H1 (cell line): ENCODE results near the gene MBLAC2. TPM values are rescaled to one million over a fixed set of nuclear protein-coding genes. Genes with fewer than 3 reads are reported as not detected.

Experiments used
- CTCF ChIA-PET: fragments of 300-600 bp; sonication (Branson Sonifier 250); formaldehyde crosslinking; loops from one replicate; lab custom pipeline; 2021; ENCODE audit not compliant: partially characterized antibody; lab: Charles Lee
- POLR2A ChIA-PET: fragments of 300-600 bp; sonication (Branson Sonifier 250); formaldehyde crosslinking; loops from one replicate; lab custom pipeline; 2021; ENCODE audit warnings: inconsistent platforms; ENCODE audit not compliant: partially characterized antibody; lab: Charles Lee
- DNase-seq, 2 experiments: peaks; one replicate each; pipeline versions ENCODE4 v3.0.0 to v3.0.0-alpha.2; 2010 to 2022; ENCODE audit warnings: low spot score in 2 of 2, low read depth in 1 of 2, mixed read lengths in 1 of 2
- FAIRE-seq: peaks from 2 replicates; lab custom pipeline; 2011; peaks lifted over from hg19 to GRCh38; lab: Jason Lieb, UNC
- H2AFZ ChIP-seq: 2 replicates; pipeline ENCODE4 v1.8.1; 2012; ENCODE audit warnings: low read length, inconsistent platforms
- H2AK5ac ChIP-seq: 2 replicates; pipeline ENCODE4 v1.6.1; 2013; ENCODE audit warnings: low read depth, low read length
- H2BK120ac ChIP-seq: replicated peaks from 2 replicates; pipeline ENCODE3; 2013; ENCODE audit warnings: low read depth, low read length, inconsistent platforms
- H2BK12ac ChIP-seq: 2 replicates; pipeline ENCODE4 v1.6.1; 2013; ENCODE audit warnings: low read depth, low read length
- H2BK15ac ChIP-seq: 2 replicates; pipeline ENCODE4 v1.6.1; 2013; ENCODE audit warnings: low read length
- H2BK20ac ChIP-seq: 2 replicates; pipeline ENCODE4 v1.6.1; 2013; ENCODE audit warnings: low read length
- H2BK5ac ChIP-seq: 2 replicates; pipeline ENCODE4 v1.6.1; 2013; ENCODE audit warnings: low read depth, low read length
- H3K14ac ChIP-seq: 2 replicates; pipeline ENCODE4 v1.6.1; 2013; ENCODE audit warnings: inconsistent platforms; ENCODE audit not compliant: insufficient read length
- H3K18ac ChIP-seq: 2 replicates; pipeline ENCODE4 v1.6.1; 2013; ENCODE audit warnings: low read length; ENCODE audit errors: extremely low read depth
- H3K23ac ChIP-seq: 2 replicates; pipeline ENCODE4 v1.6.1; 2013; ENCODE audit warnings: inconsistent platforms; ENCODE audit not compliant: insufficient read length
- H3K23me2 ChIP-seq: 2 replicates; pipeline ENCODE4 v1.6.1; 2013; ENCODE audit warnings: low read depth, low read length
- H3K27ac ChIP-seq: 2 replicates; pipeline ENCODE4 v1.6.1; 2011; ENCODE audit warnings: low read depth, low read length, inconsistent platforms
- H3K27me3 ChIP-seq, 4 experiments: replicated peaks in 1 of 4; 1 replicate in 1 of 4; 2 replicates in 3 of 4; pipeline versions ENCODE4 v1.6.1 to v1.8.1; 2011 to 2013; ENCODE audit warnings: low read length in 3 of 4, mild to moderate bottlenecking in 3 of 4, inconsistent platforms in 2 of 4, mixed read lengths in 2 of 4, moderate library complexity in 1 of 4; ENCODE audit not compliant: control insufficient read depth in 3 of 4, insufficient read depth in 3 of 4; ENCODE audit errors: extremely low read depth in 1 of 4
- H3K36me3 ChIP-seq, 4 experiments: 2 replicates each; pipeline versions ENCODE4 v1.6.1 to v1.8.1; 2011 to 2013; ENCODE audit warnings: mild to moderate bottlenecking in 4 of 4, low read length in 3 of 4, moderate library complexity in 2 of 4, control low read depth in 1 of 4, inconsistent platforms in 1 of 4; ENCODE audit not compliant: insufficient read depth in 4 of 4, control insufficient read depth in 2 of 4
- H3K4ac ChIP-seq: replicated peaks from 2 replicates; pipeline ENCODE3; 2013; ENCODE audit warnings: low read length, low read depth, mixed read lengths, inconsistent platforms; ENCODE audit not compliant: insufficient read length
- H3K4me1 ChIP-seq, 4 experiments: replicated peaks in 1 of 4; 1 replicate in 1 of 4; 2 replicates in 3 of 4; pipeline versions ENCODE4 v1.6.1 to v1.8.1; 2011 to 2013; ENCODE audit warnings: low read length in 3 of 4, inconsistent platforms in 2 of 4, mixed read lengths in 1 of 4; ENCODE audit not compliant: insufficient read depth in 4 of 4, control insufficient read depth in 3 of 4
- H3K4me2 ChIP-seq, 2 experiments: 2 replicates each; pipeline versions ENCODE4 v1.6.1 to v1.8.1; 2011 to 2013; ENCODE audit warnings: low read depth in 2 of 2, low read length in 2 of 2, control low read depth in 1 of 2, inconsistent platforms in 1 of 2, mild to moderate bottlenecking in 1 of 2; ENCODE audit not compliant: insufficient read depth in 1 of 2
- H3K4me3 ChIP-seq, 4 experiments: fragments of 200-600, 300-600 bp in 1 of 4; sonication (generic), shearing (Covaris generic), sonication (Bioruptor Twin) in 1 of 4; 2 replicates each; pipeline versions ENCODE4 v1.5.1 to v1.8.1; 2011 to 2016; ENCODE audit warnings: low read length in 4 of 4, low read depth in 3 of 4, control low read depth in 2 of 4, inconsistent platforms in 2 of 4, mild to moderate bottlenecking in 2 of 4, mixed read lengths in 1 of 4, moderate library complexity in 1 of 4; ENCODE audit not compliant: insufficient read depth in 2 of 4; ENCODE audit errors: extremely low read depth in 1 of 4
- H3K56ac ChIP-seq: replicated peaks from 2 replicates; pipeline ENCODE3; 2013; ENCODE audit warnings: low read depth, mild to moderate bottlenecking, mixed read lengths, low read length, inconsistent platforms; ENCODE audit not compliant: insufficient read length
- H3K79me1 ChIP-seq: 2 replicates; pipeline ENCODE4 v1.6.1; 2013; ENCODE audit warnings: low read depth, low read length, control low read depth
- H3K79me2 ChIP-seq, 2 experiments: 2 replicates each; pipeline versions ENCODE4 v1.6.1 to v1.8.1; 2012 to 2013; ENCODE audit warnings: low read length in 2 of 2, mild to moderate bottlenecking in 2 of 2, inconsistent platforms in 1 of 2; ENCODE audit not compliant: insufficient read depth in 2 of 2, control insufficient read depth in 1 of 2
- H3K9ac ChIP-seq, 4 experiments: replicated peaks in 1 of 4; 1 replicate in 1 of 4; 2 replicates in 3 of 4; pipeline versions ENCODE4 v1.6.1 to v1.8.1; 2011 to 2013; ENCODE audit warnings: low read depth in 3 of 4, low read length in 3 of 4, control low read depth in 2 of 4, mild to moderate bottlenecking in 2 of 4, moderate library complexity in 2 of 4, inconsistent platforms in 1 of 4; ENCODE audit errors: extremely low read depth in 1 of 4
- H3K9me3 ChIP-seq, 2 experiments: 2 replicates each; pipeline versions ENCODE4 v1.6.1 to v1.8.1; 2012 to 2013; ENCODE audit warnings: mild to moderate bottlenecking in 2 of 2, moderate library complexity in 2 of 2, control low read depth in 1 of 2, inconsistent platforms in 1 of 2, low read depth in 1 of 2, low read length in 1 of 2, mixed read lengths in 1 of 2; ENCODE audit not compliant: insufficient read depth in 2 of 2
- H4K20me1 ChIP-seq, 2 experiments: replicated peaks in 1 of 2; 2 replicates each; pipeline versions ENCODE3 to v1.8.1; 2011 to 2013; ENCODE audit warnings: inconsistent platforms in 2 of 2, low read length in 2 of 2, mild to moderate bottlenecking in 1 of 2; ENCODE audit not compliant: insufficient read depth in 2 of 2, control insufficient read depth in 1 of 2
- H4K5ac ChIP-seq: 2 replicates; pipeline ENCODE4 v1.6.1; 2013; ENCODE audit warnings: low read length, low read depth, mixed read lengths, inconsistent platforms; ENCODE audit not compliant: insufficient read length
- H4K8ac ChIP-seq: 2 replicates; pipeline ENCODE4 v1.8.0; 2013; ENCODE audit warnings: mild to moderate bottlenecking, moderate library complexity, low read length, inconsistent platforms; ENCODE audit not compliant: insufficient read depth; ENCODE audit errors: extremely low read depth
- H4K91ac ChIP-seq: replicated peaks from 2 replicates; pipeline ENCODE3; 2013; ENCODE audit warnings: low read length, mixed read lengths, inconsistent platforms; ENCODE audit not compliant: insufficient read length
- CHD2 ChIP-seq: IDR thresholded peaks from 2 replicates; pipeline ENCODE4 v1.6.1; 2012; ENCODE audit warnings: low read length, improper control_type of control experiment
- PHF8 ChIP-seq: fragments of 200-600 bp; sonication (generic); conservative IDR thresholded peaks from 2 replicates; pipeline ENCODE4 v1.7.1; 2012; ENCODE audit warnings: low read depth, mild to moderate bottlenecking, inconsistent platforms, low read length, moderate library complexity
- WGBS, 2 experiments: shearing (Covaris generic) in 1 of 2; methylation state at CpG; one replicate each; pipeline versions ENCODE4 v1.1.6 to v1.1.7; 2013 to 2015; ENCODE audit warnings: low lambda C conversion rate in 2 of 2, mixed read lengths in 2 of 2, inconsistent platforms in 1 of 2, low coverage in 1 of 2, missing lambda C conversion rate in 1 of 2; ENCODE audit not compliant: insufficient replicate concordance in 2 of 2, insufficient coverage in 1 of 2, insufficient read length in 1 of 2; ENCODE audit errors: extremely low coverage in 1 of 2, missing lambda C conversion rate in 1 of 2; 5-methylcytosine and 5-hydroxymethylcytosine counted together
- polyA plus RNA-seq, 7 experiments: library from polyadenylated mRNA; depleted of rRNA in 3 of 7; stranded (reverse) in 5 of 7; unstranded in 2 of 7; fragments of >200 nt in 5 of 7; fragments of 200-250 nt in 2 of 7; gene quantifications; 1 replicate in 5 of 7; 2 replicates in 1 of 7; 4 replicates in 1 of 7; pipeline versions ENCODE4 v1.2.1 to v1.2.3, GENCODE V29; 2011 to 2013; ENCODE audit warnings: missing spikeins in 2 of 7, mixed read lengths in 2 of 7
- total RNA-seq: library from RNA; stranded (reverse); fragmentation: NEBNext Ultra II Directional; extraction: Animal tissue kit (Norgen Biotek cat#: 25700); gene quantifications from 2 replicates; pipeline ENCODE4 v1.2.1, GENCODE V29; 2021

Gene MBLAC2
- total and polyA plus RNA-seq, 2 of the 8 experiments (the other 6 are each of a cell fraction or from before 2014, with no cell fraction given): 2.8 to 6.7 TPM

- WGBS, 2 experiments: 9% methylated on average over 10 of the region's 10 CpGs; no CpG with 5 or more reads in 1 of the 2 experiments
- FAIRE-seq: peak; percentile 63
These were observed 64.3 kb downstream of the MBLAC2 start for GRCh38 chr5:90410178-90410762.

More at GRCh38 chr5:90410178-90410762, 64.3 kb downstream of the MBLAC2 start:
- H3K4me2 ChIP-seq: peak overlapping the region; percentile 72 to 86
- H2AK5ac ChIP-seq: no peak overlapping the region
- no peaks in the 10 kb centered on the region for H3K9me3 ChIP-seq
- TF ChIP-seq PHF8: peak; percentile 8; the same call in 1 of the 2 replicates
- TF ChIP-seq CHD2: no peak
- H2AFZ ChIP-seq: peak overlapping the region; percentile 81; the same call in 1 of the 2 replicates
- H3K36me3 ChIP-seq: peaks cover 0 to 16% (median 0%) of the 10 kb centered on the region in 4 experiments; a peak in 2 of 8 replicates
- H3K27ac ChIP-seq: peak overlapping the region; percentile 89
- peak overlapping the region; percentile 4 for H4K91ac ChIP-seq
- H3K23me2 ChIP-seq: peaks cover 11% of the 10 kb centered on the region
- H4K20me1 ChIP-seq: no peaks in the 10 kb centered on the region
- H3K4ac ChIP-seq: peak overlapping the region; percentile 0
- H2BK12ac ChIP-seq: no peak overlapping the region; the same call in 1 of the 2 replicates
- no peak overlapping the region; the same call in 1 of the 2 replicates for H2BK15ac ChIP-seq
- POLR2A ChIA-PET: interaction anchor here (0.6 to 2.1 kb wide), 30 partner anchors 9 to 870 kb away, joined by 3 to 17 read pairs (median 4); partner anchors contain the start of genes LYSMD3, MBLAC2 and POLR3G
- H3K14ac ChIP-seq: no peak overlapping the region
- H3K4me3 ChIP-seq: peak overlapping the region; percentile 70 to 96 (median 88)
- peak overlapping the region; percentile 98 for H4K5ac ChIP-seq
- H3K56ac ChIP-seq: no peak overlapping the region
- peaks cover 0 to 14% of the 10 kb centered on the region in 2 experiments; a peak in 2 of 4 replicates for H3K79me2 ChIP-seq
- peak overlapping the region; percentile 63 for H3K18ac ChIP-seq
- H3K9ac ChIP-seq: peak overlapping the region; percentile 95 to 97 (median 96)
- H3K79me1 ChIP-seq: no peaks in the 10 kb centered on the region
- H2BK5ac ChIP-seq: peak overlapping the region; percentile 91
- H4K8ac ChIP-seq: peak overlapping the region; percentile 80; the same call in 1 of the 2 replicates
- no peak overlapping the region for H3K23ac ChIP-seq
- H3K4me1 ChIP-seq: peaks cover 0 to 4% (median 0%) of the 10 kb centered on the region in 4 experiments; a peak in 2 of 7 replicates
- CTCF ChIA-PET: interaction anchor here (0.6 to 2.6 kb wide), 10 partner anchors 10 to 145 kb away, joined by 3 to 6 read pairs (median 4); no protein-coding TSS in a partner anchor
- no peak overlapping the region for H2BK20ac ChIP-seq
- no peaks in the 10 kb centered on the region for H3K27me3 ChIP-seq
- no peak for DNase-seq
- H2BK120ac ChIP-seq: no peak overlapping the region
